GM12891 (cell line): ENCODE results near the gene DUXB.

ENCODE experiments used
- POLR2A ChIP-seq: IDR thresholded peaks from 2 replicates; pipeline ENCODE4 v1.6.1; 2011; ENCODE audit warnings: low read depth, low read length, control low read depth
- POLR2AphosphoS5 ChIP-seq: IDR thresholded peaks from 2 replicates; pipeline ENCODE4 v1.6.1; 2011; ENCODE audit warnings: low read depth, low read length, control low read depth
- TAF1 ChIP-seq: IDR thresholded peaks from 2 replicates; pipeline ENCODE4 v1.6.1; 2011; ENCODE audit warnings: low read depth, low read length, control low read depth

GRCh38 chr16:75667503-75667902, 33.8 kb downstream of the DUXB start:
- TF ChIP-seq POLR2AphosphoS5 (no peak), TAF1 (no peak), POLR2A (no peak)
